K562 (cell line): ENCODE results near the gene ISCA1. TPM values are rescaled to one million over a fixed set of nuclear protein-coding genes. Genes with fewer than 3 reads are reported as not detected.

Source experiments
- ADNP ChIP-seq: fragments of 200-800 bp; sonication (Bioruptor generic); IDR thresholded peaks from 2 replicates; pipeline ENCODE4 v1.6.1; 2016; ENCODE audit warnings: missing genetic modification characterization, missing compliant biosample characterization
- CBFA2T2 ChIP-seq: fragments of 450-650 bp; conservative IDR thresholded peaks from 2 replicates; pipeline ENCODE4 v1.6.1; 2017; ENCODE audit warnings: mild to moderate bottlenecking
- CGGBP1 ChIP-seq: fragments of 250-450 bp; sonication (Bioruptor Pico); IDR thresholded peaks from 2 replicates; pipeline ENCODE4 v1.9.0; 2021; ENCODE audit warnings: mild to moderate bottlenecking
- CTCF ChIP-seq, 3 experiments: IDR thresholded peaks in 2 of 3; conservative IDR thresholded peaks in 1 of 3; 2 replicates each; pipeline ENCODE4 v1.5.1; 2011 to 2012; ENCODE audit warnings: low read length in 3 of 3, mild to moderate bottlenecking in 3 of 3, control low read depth in 2 of 3, improper control_type of control experiment in 1 of 3, inconsistent platforms in 1 of 3, low read depth in 1 of 3, mixed read lengths in 1 of 3, moderate library complexity in 1 of 3; ENCODE audit not compliant: insufficient read depth in 2 of 3
- CXXC5 ChIP-seq: fragments of 250-450 bp; sonication (Bioruptor Pico); IDR thresholded peaks from 2 replicates; pipeline ENCODE4 v1.8.0; 2022; ENCODE audit warnings: inconsistent platforms, mild to moderate bottlenecking, moderate library complexity
- ELK1 ChIP-seq: sonication (generic); formaldehyde crosslinking; IDR thresholded peaks from 2 replicates; pipeline ENCODE4 v1.8.1; 2022; ENCODE audit warnings: missing genetic modification reagents
- HMG20A ChIP-seq: fragments of 450-650 bp; formaldehyde crosslinking; conservative IDR thresholded peaks from 2 replicates; pipeline ENCODE4 v1.4.0; 2020; ENCODE audit warnings: mild to moderate bottlenecking, mixed read lengths
- ILK ChIP-seq: fragments of 450-650 bp; IDR thresholded peaks from 2 replicates; pipeline ENCODE4 v1.6.1; 2016; ENCODE audit warnings: missing genetic modification characterization, low read depth, mild to moderate bottlenecking, missing compliant biosample characterization, moderate library complexity, borderline replicate concordance
- MLX ChIP-seq, 2 experiments: fragments of 450-650 bp in 1 of 2; sonication (generic) in 1 of 2; formaldehyde crosslinking; conservative IDR thresholded peaks; 2 replicates each; pipeline versions ENCODE4 v1.4.0 to v1.8.1; 2020 to 2022; ENCODE audit warnings: mild to moderate bottlenecking in 1 of 2, missing genetic modification reagents in 1 of 2
- NFE2 ChIP-seq: IDR thresholded peaks from 2 replicates; pipeline ENCODE4 v1.6.1; 2014; ENCODE audit warnings: antibody characterized with exemption, low read depth
- NUFIP1 ChIP-seq: fragments of 450-650 bp; IDR thresholded peaks from 2 replicates; pipeline ENCODE4 v1.6.1; 2018; ENCODE audit not compliant: partially characterized antibody
- PREB ChIP-seq: sonication (generic); formaldehyde crosslinking; IDR thresholded peaks from 2 replicates; pipeline ENCODE4 v1.8.1; 2023; ENCODE audit warnings: mild to moderate bottlenecking, missing genetic modification reagents
- RNF2 ChIP-seq: sonication (generic); IDR thresholded peaks from 2 replicates; pipeline ENCODE4 v1.6.1; 2016
- SAP30 ChIP-seq: fragments of 200-600 bp; sonication (generic); IDR thresholded peaks from 2 replicates; pipeline ENCODE4 v1.6.1; 2012; ENCODE audit warnings: borderline replicate concordance, low read depth, mild to moderate bottlenecking, moderate library complexity, low read length, control low read depth, inconsistent platforms; ENCODE audit not compliant: insufficient read depth, poor library complexity, severe bottlenecking
- TEAD4 ChIP-seq, 2 experiments: sonication (generic) in 1 of 2; formaldehyde crosslinking in 1 of 2; IDR thresholded peaks; 2 replicates each; pipeline versions ENCODE4 v1.6.1 to v1.8.0; 2012 to 2022; ENCODE audit warnings: borderline replicate concordance in 1 of 2, inconsistent platforms in 1 of 2, low read length in 1 of 2, mild to moderate bottlenecking in 1 of 2, missing genetic modification reagents in 1 of 2
- TFE3 ChIP-seq: fragments of 450-650 bp; formaldehyde crosslinking; IDR thresholded peaks from 2 replicates; pipeline ENCODE4 v1.4.0; 2020; ENCODE audit warnings: mild to moderate bottlenecking, mixed read lengths
- WHSC1 ChIP-seq: IDR thresholded peaks from one replicate; pipeline ENCODE4 v1.6.1; 2012; ENCODE audit warnings: low read length, control low read depth, inconsistent platforms
- ZEB2 ChIP-seq: fragments of 450-650 bp; IDR thresholded peaks from 2 replicates; pipeline ENCODE4 v1.6.1; 2016
- ZNF263 ChIP-seq: sonication (generic); formaldehyde crosslinking; IDR thresholded peaks from 2 replicates; pipeline ENCODE4 v1.8.0; 2022; ENCODE audit warnings: mild to moderate bottlenecking, missing genetic modification reagents, borderline replicate concordance
- ZNF75A ChIP-seq: fragments of 450-650 bp; formaldehyde crosslinking; IDR thresholded peaks from 2 replicates; pipeline ENCODE4 v1.4.0; 2020; ENCODE audit warnings: mild to moderate bottlenecking
- polyA plus RNA-seq, 8 experiments: library from polyadenylated mRNA; depleted of rRNA in 4 of 8; stranded (reverse) in 5 of 8; unstranded in 3 of 8; fragments of >200 nt; fragmentation: Nextera tagmentation in 2 of 8; fragmentation: Illumina TruSeq in 1 of 8; extraction: Ambion mirVana in 2 of 8; extraction: Trizol in 1 of 8; gene quantifications; 2 replicates each; pipeline versions ENCODE4 v1.2.1 to v1.2.3, GENCODE V29; 2011 to 2014; ENCODE audit warnings: inconsistent platforms in 1 of 8, missing spikeins in 1 of 8
- total RNA-seq, 7 experiments: library from RNA; depleted of rRNA in 6 of 7; stranded (reverse); fragments of >200 nt in 6 of 7; fragmentation: Illumina TruSeq in 2 of 7; extraction: Trizol in 2 of 7; gene quantifications; 2 replicates each; pipeline versions ENCODE4 v1.2.1 to v1.2.3, GENCODE V29; 2011 to 2021; ENCODE audit warnings: low replicate concordance in 1 of 7

ISCA1 gene
- total and polyA plus RNA-seq, 9 of the 15 experiments (the other 6 are each of a cell fraction or from before 2014, with no cell fraction given) = 6.5 to 27.1 (median 20.0) TPM

GRCh38 chr9:86282077-86282978, at the start of gene ISCA1 (continued):
- no peak for TF ChIP-seq PREB (CRISPR knock-in tag)
- TF ChIP-seq CGGBP1 (CRISPR knock-in tag) = no peak
- TF ChIP-seq MLX (CRISPR knock-in tag; conservative IDR thresholded peaks at IDR 0.05) = no peak
- TF ChIP-seq CTCF (IDR thresholded peaks at IDR 0.05 in 2 of 3, conservative IDR thresholded peaks at IDR 0.05 in 1 of 3; ENCODE audit: insufficient read depth in 2 of 3, low read depth in 1 of 3, low read length in 3 of 3) = no peak
- TF ChIP-seq WHSC1 = no peak
- TF ChIP-seq RNF2 = no peak
- peak; percentile 40; the same call in 1 of the 2 replicates for TF ChIP-seq NFE2
- TF ChIP-seq ZNF263 = 0 out of 2 replicates have a peak, but pooled peaks have one; percentile 15
- TF ChIP-seq CBFA2T2 = no peak
- TF ChIP-seq TFE3 (CRISPR knock-in tag) = no peak
- no peak for TF ChIP-seq ZNF75A (CRISPR knock-in tag)
- TF ChIP-seq ZEB2 = no peak
- no peak for TF ChIP-seq NUFIP1
- no peak for TF ChIP-seq HMG20A (CRISPR knock-in tag)
- no peak for TF ChIP-seq TEAD4 (IDR thresholded peaks at IDR 0.05; ENCODE audit: low read length)
- TF ChIP-seq TEAD4 (CRISPR knock-in tag; IDR thresholded peaks at IDR 0.05; ENCODE audit: borderline replicate concordance) = no peak
- TF ChIP-seq SAP30 = peak; percentile 43
- peak; percentile 78 for TF ChIP-seq CXXC5 (CRISPR knock-in tag)
- TF ChIP-seq ADNP (tag) = no peak
- no peak for TF ChIP-seq ELK1 (CRISPR knock-in tag)
- TF ChIP-seq ILK (tag) = no peak
